SU-DHL-6 (cell line): ENCODE measurements around the gene SOAT2.

Experiments
- H2AFZ ChIP-seq: fragments of 200-600 bp; sonication (generic); 2 replicates; pipeline ENCODE4 v1.6.1; 2014; ENCODE audit warnings: low read depth, mild to moderate bottlenecking, moderate library complexity, mixed read lengths, antibody characterized with exemption, low read length; ENCODE audit not compliant: severe bottlenecking
- H3F3A ChIP-seq: fragments of 200-600 bp; shearing (Covaris generic); 2 replicates; pipeline ENCODE4 v1.6.0; 2016; ENCODE audit warnings: antibody characterized with exemption, mild to moderate bottlenecking; ENCODE audit not compliant: insufficient read depth
- H3K27ac ChIP-seq: fragments of 200-600 bp; sonication (generic); 2 replicates; pipeline ENCODE4 v1.5.1; 2016; ENCODE audit warnings: low read depth, mild to moderate bottlenecking, low read length, moderate library complexity, mixed read lengths
- H3K27me3 ChIP-seq: fragments of 200-600 bp; sonication (generic), shearing (Covaris generic); 2 replicates; pipeline ENCODE4 v1.6.0; 2014; ENCODE audit warnings: mild to moderate bottlenecking, low read length
- H3K36me3 ChIP-seq: fragments of 200-600 bp; sonication (generic); 2 replicates; pipeline ENCODE4 v1.6.1; 2014; ENCODE audit warnings: mild to moderate bottlenecking, low read length, mixed read lengths
- H3K4me2 ChIP-seq: fragments of 300-600, 200-600 bp; shearing (Covaris generic), sonication (generic); 2 replicates; pipeline ENCODE4 v1.6.0; 2014; ENCODE audit warnings: low read length, low read depth, mild to moderate bottlenecking; ENCODE audit not compliant: poor library complexity, severe bottlenecking
- H3K4me3 ChIP-seq: fragments of 200-600 bp; sonication (generic); 2 replicates; pipeline ENCODE4 v1.5.1; 2014; ENCODE audit warnings: antibody characterized with exemption, low read length, mild to moderate bottlenecking, mixed read lengths; ENCODE audit not compliant: insufficient read depth, poor library complexity, severe bottlenecking
- H3K79me2 ChIP-seq: fragments of 200-600 bp; sonication (generic); 2 replicates; pipeline ENCODE4 v1.6.1; 2014; ENCODE audit warnings: mild to moderate bottlenecking, low read length, moderate library complexity; ENCODE audit not compliant: insufficient read depth
- H3K9ac ChIP-seq: fragments of 200-600 bp; sonication (generic); 2 replicates; pipeline ENCODE4 v1.7.0; 2014; ENCODE audit warnings: mild to moderate bottlenecking, low read length
- H3K9me2 ChIP-seq: fragments of 200-600 bp; sonication (generic); replicated peaks from 2 replicates; pipeline ENCODE4 v1.6.1; 2014; ENCODE audit warnings: low read length; ENCODE audit not compliant: insufficient read depth
- H3K9me3 ChIP-seq: fragments of 200-600 bp; sonication (generic); 2 replicates; pipeline ENCODE4 v1.6.1; 2014; ENCODE audit warnings: low read length, mixed read lengths; ENCODE audit not compliant: insufficient read depth
- H4K20me1 ChIP-seq: fragments of 200-600 bp; sonication (generic); 2 replicates; pipeline ENCODE4 v1.6.1; 2014; ENCODE audit warnings: low read depth, mild to moderate bottlenecking, antibody characterized with exemption, low read length, moderate library complexity, mixed read lengths
- CTCF ChIP-seq: fragments of 200-600 bp; sonication (generic); IDR thresholded peaks from one replicate; pipeline ENCODE4 v1.5.1; 2017; ENCODE audit warnings: antibody characterized with exemption, mild to moderate bottlenecking, low read length, moderate library complexity; ENCODE audit not compliant: insufficient read depth, poor library complexity, severe bottlenecking
- EZH2phosphoT487 ChIP-seq: fragments of 200-600 bp; sonication (generic), shearing (Covaris generic); conservative IDR thresholded peaks from 2 replicates; pipeline ENCODE4 v1.6.1; 2018; ENCODE audit warnings: mild to moderate bottlenecking, antibody characterized with exemption, low read length, moderate library complexity, mixed read lengths

The SOAT2 gene

GRCh38 chr12:53151039-53151438 lies 47.8 kb downstream of the SOAT2 start:
- Histone ChIP-seq H2AFZ (no peak overlapping the region), H3K36me3 (no peaks in the 10 kb centered on the region), H3K27ac (no peak overlapping the region), H3K9me3 (no peaks in the 10 kb centered on the region), H3K27me3 (no peaks in the 10 kb centered on the region), H4K20me1 (no peaks in the 10 kb centered on the region), H3F3A (peaks cover 4% of the 10 kb centered on the region; the same call in 1 of the 2 replicates), H3K9ac (no peak overlapping the region), H3K4me2 (no peak overlapping the region), H3K4me3 (no peak overlapping the region), H3K79me2 (no peaks in the 10 kb centered on the region), H3K9me2 (no peaks in the 10 kb centered on the region)
- TF ChIP-seq EZH2phosphoT487 (no peak), CTCF (no peak)

- no peak overlapping the region for H2AFZ ChIP-seq
- H3K79me2 ChIP-seq, result no peaks in the 10 kb centered on the region
- H3K27ac ChIP-seq, result no peak overlapping the region
- no peaks in the 10 kb centered on the region for H3K36me3 ChIP-seq
- no peaks in the 10 kb centered on the region for H4K20me1 ChIP-seq
- no peak overlapping the region for H3K4me2 ChIP-seq
- H3K27me3 ChIP-seq, result no peaks in the 10 kb centered on the region
- no peak overlapping the region for H3K4me3 ChIP-seq
- no peak overlapping the region for H3K9ac ChIP-seq
- no peak for TF ChIP-seq EZH2phosphoT487
- TF ChIP-seq CTCF, result no peak
- peaks cover 1% of the 10 kb centered on the region; the same call in 1 of the 2 replicates for H3F3A ChIP-seq
- no peaks in the 10 kb centered on the region for H3K9me3 ChIP-seq
- H3K9me2 ChIP-seq, result no peaks in the 10 kb centered on the region
These were observed 49.1 kb downstream of the SOAT2 start for GRCh38 chr12:53152390-53152789.

- no peaks in the 10 kb centered on the region for H3F3A ChIP-seq
- no peaks in the 10 kb centered on the region for H3K36me3 ChIP-seq
- no peaks in the 10 kb centered on the region for H3K9me3 ChIP-seq
- H3K9ac ChIP-seq, result peak overlapping the region; percentile 28; the same call in 1 of the 2 replicates
- TF ChIP-seq EZH2phosphoT487 (no peak), CTCF (peak; percentile 96)
- H4K20me1 ChIP-seq, result no peaks in the 10 kb centered on the region
- H3K4me3 ChIP-seq, result no peak overlapping the region
- no peaks in the 10 kb centered on the region for H3K27me3 ChIP-seq
- peak overlapping the region; percentile 34 for H3K4me2 ChIP-seq
- H2AFZ ChIP-seq, result peak overlapping the region; percentile 81
- no peaks in the 10 kb centered on the region for H3K9me2 ChIP-seq
- no peak overlapping the region for H3K27ac ChIP-seq
- H3K79me2 ChIP-seq, result no peaks in the 10 kb centered on the region
These were observed 56.0 kb downstream of the SOAT2 start for GRCh38 chr12:53159195-53159839.
